Gastroesophageal sphincter (tissue), 4 donors: ENCODE data around the gene LDLRAD4. TPM values are rescaled to one million over a fixed set of nuclear protein-coding genes. Genes with fewer than 3 reads are reported as not detected.

Experiments used
- ATAC-seq: fragments of 150-250 bp; one replicate; pipeline ENCODE4 v1.9.1; 2016; ENCODE audit warnings: mild to moderate bottlenecking, moderate library complexity
- H3K27ac ChIP-seq, 4 donors: fragments of 200-600 bp; sonication (generic) in 3 of 4; 1 replicate in 3 of 4; 2 replicates in 1 of 4; pipeline ENCODE4 v1.5.1; 2016 to 2019
- H3K27me3 ChIP-seq: fragments of 200-600 bp; sonication (generic); one replicate; pipeline ENCODE4 v1.5.1; 2019
- H3K36me3 ChIP-seq, 2 donors: fragments of 200-600 bp; sonication (generic); one replicate each; pipeline ENCODE4 v1.5.1; 2019; ENCODE audit warnings: control low read depth in 1 of 2
- H3K4me1 ChIP-seq, 3 donors: fragments of 200-600 bp; sonication (generic); 1 replicate in 2 of 3; 2 replicates in 1 of 3; pipeline ENCODE4 v1.5.1; 2016 to 2019; ENCODE audit warnings: control low read depth in 2 of 3
- H3K4me3 ChIP-seq, 2 donors: fragments of 200-600 bp; sonication (generic); one replicate each; pipeline ENCODE4 v1.5.1; 2019; ENCODE audit warnings: mild to moderate bottlenecking in 1 of 2, moderate library complexity in 1 of 2
- H3K9me3 ChIP-seq, 3 donors: fragments of 200-600 bp; sonication (generic); one replicate each; pipeline ENCODE4 v1.5.1; 2017 to 2019; ENCODE audit warnings: control low read depth in 2 of 3
- CTCF ChIP-seq, 4 experiments: fragments of 200-600 bp in 2 of 4; fragments of 450-650 bp in 2 of 4; sonication (generic) in 1 of 4; IDR thresholded peaks; one replicate each; pipeline ENCODE4 v1.5.1; 2017 to 2019; ENCODE audit warnings: antibody characterized with exemption in 4 of 4, mild to moderate bottlenecking in 2 of 4, moderate library complexity in 2 of 4
- EP300 ChIP-seq: sonication (generic); formaldehyde crosslinking; IDR thresholded peaks from one replicate; pipeline ENCODE4 v1.6.1; 2017; ENCODE audit warnings: antibody characterized with exemption, mild to moderate bottlenecking
- POLR2A ChIP-seq, 2 donors: fragments of 450-650 bp; IDR thresholded peaks; one replicate each; pipeline ENCODE4 v1.6.1; 2017; ENCODE audit warnings: antibody characterized with exemption in 2 of 2, mild to moderate bottlenecking in 2 of 2, moderate library complexity in 1 of 2
- POLR2AphosphoS5 ChIP-seq: sonication (generic); formaldehyde crosslinking; IDR thresholded peaks from one replicate; pipeline ENCODE4 v1.6.1; 2017; ENCODE audit warnings: antibody characterized with exemption
- WGBS, 2 donors: methylation state at CpG; one replicate each; pipeline ENCODE4 v1.1.5; 2018; ENCODE audit warnings: low coverage in 1 of 2; 5-methylcytosine and 5-hydroxymethylcytosine counted together
- total RNA-seq, 4 donors: library from RNA; depleted of rRNA; stranded (reverse); fragments of >200 nt; gene quantifications; one replicate each; pipeline ENCODE4 v1.1.0, GENCODE V29; 2016

LDLRAD4 gene
- total RNA-seq, 4 donors from 2014 or later, result 28.1 to 85.9 (median 55.2) TPM

- WGBS, 2 donors, result 97 to 100% methylated on average over 2 to 6 of the region's 14 CpGs
- Histone ChIP-seq H3K27me3 (no peaks in the 10 kb centered on the region), H3K9me3 (no peaks in the 10 kb centered on the region), H3K27ac (no peak overlapping the region), H3K36me3 (peaks cover 0 to 4% of the 10 kb centered on the region in 2 donors), H3K4me3 (no peak overlapping the region), H3K4me1 (peaks cover 0 to 15% (median 2%) of the 10 kb centered on the region in 3 donors)
- ATAC-seq, result no peak
- TF ChIP-seq POLR2AphosphoS5 (no peak), EP300 (no peak), POLR2A (IDR thresholded peaks at IDR 0.05) (no peak), CTCF (IDR thresholded peaks at IDR 0.05) (no peak)
Observed at GRCh38 chr18:13525381-13526029, 306.9 kb downstream of the LDLRAD4 start.

- Histone ChIP-seq H3K27ac (no peak overlapping the region), H3K36me3 (peaks cover 0 to 4% of the 10 kb centered on the region in 2 donors), H3K27me3 (no peaks in the 10 kb centered on the region), H3K4me3 (no peak overlapping the region), H3K4me1 (peaks cover 0 to 22% (median 4%) of the 10 kb centered on the region in 3 donors), H3K9me3 (no peaks in the 10 kb centered on the region)
- ATAC-seq, result no peak
- TF ChIP-seq EP300 (no peak), POLR2A (IDR thresholded peaks at IDR 0.05) (no peak), CTCF (IDR thresholded peaks at IDR 0.05) (no peak), POLR2AphosphoS5 (no peak)
- 67 to 74% methylated on average over 4 of the region's 4 CpGs for WGBS, 2 donors
Observed at GRCh38 chr18:13526519-13526918, 308.0 kb downstream of the LDLRAD4 start.

- ATAC-seq, result no peak
- Histone ChIP-seq H3K36me3 (peaks cover 0 to 4% of the 10 kb centered on the region in 2 donors), H3K4me3 (no peak overlapping the region), H3K27me3 (no peaks in the 10 kb centered on the region), H3K4me1 (peaks cover 0 to 16% (median 4%) of the 10 kb centered on the region in 3 donors), H3K27ac (no peak overlapping the region), H3K9me3 (no peaks in the 10 kb centered on the region)
- WGBS, 2 donors, result 100% methylated on average over 1 of the region's 10 CpGs; no CpG with 5 or more reads in 1 of the 2 donors
- no peak for TF ChIP-seq POLR2A (IDR thresholded peaks at IDR 0.05)
- TF ChIP-seq CTCF (IDR thresholded peaks at IDR 0.05), result no peak
- no peak for TF ChIP-seq EP300
- TF ChIP-seq POLR2AphosphoS5, result no peak
Observed at GRCh38 chr18:13527256-13527655, 308.7 kb downstream of the LDLRAD4 start.

GRCh38 chr18:13527730-13528129, 309.2 kb downstream of the LDLRAD4 start:
- WGBS, 2 donors, result 80% methylated on average over 1 of the region's 5 CpGs; no CpG with 5 or more reads in 1 of the 2 donors
- no peaks in the 10 kb centered on the region for H3K27me3 ChIP-seq
- no peak overlapping the region for H3K4me3 ChIP-seq
- H3K36me3 ChIP-seq, result peaks cover 0 to 4% of the 10 kb centered on the region in 2 donors
- no peak overlapping the region for H3K27ac ChIP-seq
- TF ChIP-seq CTCF (IDR thresholded peaks at IDR 0.05) (no peak), POLR2AphosphoS5 (no peak), POLR2A (IDR thresholded peaks at IDR 0.05) (no peak), EP300 (no peak)
- no peaks in the 10 kb centered on the region for H3K9me3 ChIP-seq
- ATAC-seq, result no peak
- peaks cover 0 to 20% (median 4%) of the 10 kb centered on the region in 3 donors for H3K4me1 ChIP-seq

GRCh38 chr18:13528739-13529392, 310.3 kb downstream of the LDLRAD4 start:
- H3K27ac ChIP-seq, result no peak overlapping the region
- TF ChIP-seq CTCF (IDR thresholded peaks at IDR 0.05), result no peak
- TF ChIP-seq POLR2AphosphoS5, result no peak
- no peak for TF ChIP-seq POLR2A (IDR thresholded peaks at IDR 0.05)
- TF ChIP-seq EP300, result no peak
- no peak overlapping the region for H3K4me3 ChIP-seq
- ATAC-seq, result no peak
- peaks cover 0 to 4% of the 10 kb centered on the region in 2 donors for H3K36me3 ChIP-seq
- H3K9me3 ChIP-seq, result no peaks in the 10 kb centered on the region
- no peaks in the 10 kb centered on the region for H3K27me3 ChIP-seq
- 100% methylated on average over 1 of the region's 9 CpGs; no CpG with 5 or more reads in 1 of the 2 donors for WGBS, 2 donors
- peaks cover 0 to 23% (median 4%) of the 10 kb centered on the region in 3 donors for H3K4me1 ChIP-seq
